HepG2 (cell line): ENCODE measurements around the gene KCNJ14. TPM values are rescaled to one million over a fixed set of nuclear protein-coding genes. Genes with fewer than 3 reads are reported as not detected.

Experiments
- ATAC-seq: fragments of 200-7000 bp; cut with Tn5 transposase; 3 replicates; pipeline ENCODE4 v1.9.1; 2020; ENCODE audit warnings: mild to moderate bottlenecking, moderate library complexity
- BruUV-seq: library from RNA; stranded (reverse); fragments of 400-500 nt; replicated peaks from 2 replicates; lab custom pipeline; 2021; lab: Mats Ljungman, UMichigan
- CTCF ChIA-PET: fragments of 300-600 bp; formaldehyde crosslinking; extraction: SDS; loops from one replicate; lab custom pipeline; 2021; ENCODE audit warnings: low total read pairs, inconsistent platforms, low intra/inter-chr PET ratio; lab: Yijun Ruan, JAX
- POLR2A ChIA-PET: fragments of 350-600 bp; sonication (Branson Sonifier 250); formaldehyde crosslinking; loops from one replicate; lab custom pipeline; 2020; ENCODE audit warnings: antibody characterized with exemption, inconsistent platforms; lab: Yijun Ruan, JAX
- DNase-seq: peaks from one replicate; pipeline ENCODE4 v3.0.0-alpha.2; 2015; ENCODE audit warnings: low spot score
- FAIRE-seq: peaks from 3 replicates; lab custom pipeline; 2011; peaks lifted over from hg19 to GRCh38; lab: Jason Lieb, UNC
- H2AFZ ChIP-seq: one replicate; pipeline ENCODE4 v1.6.1; 2011; ENCODE audit warnings: low read length, inconsistent platforms
- H3K27ac ChIP-seq: fragments of 300-600 bp; 3 replicates; pipeline ENCODE4 v1.8.0; 2011; ENCODE audit warnings: mixed run types, mild to moderate bottlenecking, mixed read lengths, low read length, inconsistent platforms; ENCODE audit not compliant: insufficient read depth; ENCODE audit errors: extremely low read length
- H3K27me3 ChIP-seq, 2 experiments: fragments of 200-600 bp in 1 of 2; 2 replicates in 1 of 2; 3 replicates in 1 of 2; pipeline versions ENCODE4 v1.6.0 to v1.8.0; 2011; ENCODE audit warnings: low read length in 2 of 2, mild to moderate bottlenecking in 2 of 2, moderate library complexity in 2 of 2, inconsistent platforms in 1 of 2; ENCODE audit not compliant: insufficient read depth in 2 of 2, control insufficient read depth in 1 of 2
- H3K36me3 ChIP-seq, 2 experiments: fragments of 200-600 bp in 1 of 2; replicated peaks in 1 of 2; 2 replicates in 1 of 2; 3 replicates in 1 of 2; pipeline versions ENCODE4 v1.5.1 to v1.8.0; 2011; ENCODE audit warnings: low read length in 2 of 2, inconsistent platforms in 1 of 2; ENCODE audit not compliant: insufficient read depth in 2 of 2, control insufficient read depth in 1 of 2
- H3K4me1 ChIP-seq: 2 replicates; pipeline ENCODE4 v1.5.1; 2012; ENCODE audit warnings: low read length, inconsistent platforms; ENCODE audit not compliant: insufficient read depth
- H3K4me2 ChIP-seq: 2 replicates; pipeline ENCODE4 v1.6.0; 2011; ENCODE audit warnings: low read depth, low read length, inconsistent platforms
- H3K4me3 ChIP-seq, 3 experiments: fragments of 200-600 bp in 1 of 3; sonication (generic), shearing (Covaris generic) in 1 of 3; replicated peaks in 1 of 3; 2 replicates each; pipeline ENCODE4 v1.5.1; 2011 to 2016; ENCODE audit warnings: low read length in 3 of 3, inconsistent platforms in 2 of 3, low read depth in 2 of 3, mild to moderate bottlenecking in 2 of 3, control low read depth in 1 of 3, mixed read lengths in 1 of 3; ENCODE audit not compliant: insufficient read depth in 1 of 3
- H3K79me2 ChIP-seq: one replicate; pipeline ENCODE4 v1.6.1; 2011; ENCODE audit warnings: low read length, inconsistent platforms; ENCODE audit not compliant: insufficient read depth
- H3K9ac ChIP-seq: 2 replicates; pipeline ENCODE4 v1.6.0; 2011; ENCODE audit warnings: mild to moderate bottlenecking, low read depth, low read length, inconsistent platforms; ENCODE audit not compliant: insufficient read depth
- H3K9me3 ChIP-seq: 2 replicates; pipeline ENCODE4 v1.5.1; 2012; ENCODE audit warnings: mild to moderate bottlenecking, low read length
- H4K20me1 ChIP-seq: 2 replicates; pipeline ENCODE4 v1.6.0; 2011; ENCODE audit warnings: inconsistent platforms, mild to moderate bottlenecking, low read length, moderate library complexity; ENCODE audit not compliant: insufficient read depth
- CCAR2 ChIP-seq: fragments of 200-400 bp; formaldehyde crosslinking; optimal IDR thresholded peaks from 2 replicates; pipeline ENCODE3; 2018; ENCODE audit warnings: low read depth, mild to moderate bottlenecking, low read length, moderate library complexity
- NFE2L2 ChIP-seq: fragments of 150-350 bp; IDR thresholded peaks from 2 replicates; pipeline ENCODE4 v1.6.1; 2014; ENCODE audit warnings: low read length
- NFIC ChIP-seq: IDR thresholded peaks from 2 replicates; pipeline ENCODE4 v1.6.1; 2012; ENCODE audit warnings: mild to moderate bottlenecking, low read length, inconsistent platforms
- NFKB2 ChIP-seq: sonication (generic); formaldehyde crosslinking; IDR thresholded peaks from 2 replicates; pipeline ENCODE4 v1.4.0; 2020; ENCODE audit warnings: missing genetic modification reagents, borderline replicate concordance
- ZNF350 ChIP-seq: sonication (generic); formaldehyde crosslinking; IDR thresholded peaks from 2 replicates; pipeline ENCODE4 v1.4.0; 2020; ENCODE audit warnings: mild to moderate bottlenecking, low read depth, missing genetic modification reagents, borderline replicate concordance
- ZNF432 ChIP-seq: sonication (generic); formaldehyde crosslinking; IDR thresholded peaks from 2 replicates; pipeline ENCODE4 v1.5.0; 2020; ENCODE audit warnings: missing genetic modification reagents, mild to moderate bottlenecking, borderline replicate concordance
- WGBS: methylation state at CpG from one replicate; pipeline ENCODE4 v1.1.6; 2017; ENCODE audit warnings: low lambda C conversion rate; 5-methylcytosine and 5-hydroxymethylcytosine counted together
- in situ Hi-C: cut with HindIII; loops from 2 replicates; pipeline ENCODE4 v1.10.0; 2017; ENCODE audit warnings: low pct_unique_long_range_greater_than_20kb; ENCODE audit not compliant: extremely low pct_ligation_motif_present
- intact Hi-C: fragments of 100-400 bp; cut with micrococcal nuclease; formaldehyde crosslinking; loops from one replicate; pipeline ENCODE4 v1.10.0; 2022; ENCODE audit not compliant: unreplicated experiment
- polyA plus RNA-seq, 8 experiments: library from polyadenylated mRNA; depleted of rRNA in 3 of 8; stranded (reverse) in 7 of 8; unstranded in 1 of 8; fragments of >200 nt; fragmentation: Illumina TruSeq in 4 of 8; extraction: Trizol in 4 of 8; gene quantifications; 2 replicates each; pipeline versions ENCODE4 v1.2.1 to v1.2.3, GENCODE V29; 2011 to 2016; ENCODE audit warnings: low read depth in 4 of 8, missing spikeins in 1 of 8, mixed read lengths in 1 of 8; ENCODE audit not compliant: insufficient read depth in 1 of 8
- total RNA-seq, 5 experiments: library from RNA; depleted of rRNA; stranded (reverse); fragments of >200 nt; fragmentation: Illumina TruSeq; extraction: Trizol; gene quantifications; 2 replicates each; pipeline ENCODE4 v1.2.3, GENCODE V29; 2016; ENCODE audit warnings: low read depth in 1 of 5
- TF ChIP-seq, protein P1 (sequence below): sonication (generic); formaldehyde crosslinking; IDR thresholded peaks from 2 replicates; pipeline ENCODE4 v1.4.0; 2020; ENCODE audit warnings: low read depth, missing genetic modification reagents
- TF ChIP-seq, protein P2 (sequence below): sonication (generic); formaldehyde crosslinking; IDR thresholded peaks from 2 replicates; pipeline ENCODE4 v1.5.1; 2020; ENCODE audit warnings: missing genetic modification reagents, mild to moderate bottlenecking, borderline replicate concordance
- TF ChIP-seq, protein P3 (sequence below): sonication (generic); formaldehyde crosslinking; IDR thresholded peaks from 2 replicates; pipeline ENCODE4 v1.9.0; 2022; ENCODE audit warnings: missing genetic modification reagents, mild to moderate bottlenecking, borderline replicate concordance

The KCNJ14 gene
- total and polyA plus RNA-seq, 2 of the 13 experiments (the other 11 are each of a cell fraction or from before 2014, with no cell fraction given), result 0.20 to 0.51 TPM

DNA sequence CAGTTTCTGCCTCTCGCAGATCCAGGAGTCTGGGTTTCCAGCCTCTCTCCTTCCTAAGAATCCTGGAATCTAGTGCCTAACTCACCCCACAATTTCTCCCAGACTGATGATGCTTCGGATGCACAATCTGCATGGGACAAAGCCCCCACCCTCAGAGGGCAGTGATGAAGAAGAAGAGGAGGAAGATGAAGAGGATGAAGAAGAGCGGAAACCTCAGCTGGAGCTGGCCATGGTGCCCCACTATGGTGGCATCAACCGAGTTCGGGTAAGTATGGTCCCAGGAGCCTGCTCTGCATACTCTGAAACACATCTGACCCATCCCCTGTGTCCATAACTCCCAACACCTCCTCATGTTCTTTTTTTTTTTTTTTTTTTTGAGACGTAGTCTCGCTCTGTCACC lies 8.8 kb upstream of the KCNJ14 start (continued):
- TF ChIP-seq, protein P1, sequence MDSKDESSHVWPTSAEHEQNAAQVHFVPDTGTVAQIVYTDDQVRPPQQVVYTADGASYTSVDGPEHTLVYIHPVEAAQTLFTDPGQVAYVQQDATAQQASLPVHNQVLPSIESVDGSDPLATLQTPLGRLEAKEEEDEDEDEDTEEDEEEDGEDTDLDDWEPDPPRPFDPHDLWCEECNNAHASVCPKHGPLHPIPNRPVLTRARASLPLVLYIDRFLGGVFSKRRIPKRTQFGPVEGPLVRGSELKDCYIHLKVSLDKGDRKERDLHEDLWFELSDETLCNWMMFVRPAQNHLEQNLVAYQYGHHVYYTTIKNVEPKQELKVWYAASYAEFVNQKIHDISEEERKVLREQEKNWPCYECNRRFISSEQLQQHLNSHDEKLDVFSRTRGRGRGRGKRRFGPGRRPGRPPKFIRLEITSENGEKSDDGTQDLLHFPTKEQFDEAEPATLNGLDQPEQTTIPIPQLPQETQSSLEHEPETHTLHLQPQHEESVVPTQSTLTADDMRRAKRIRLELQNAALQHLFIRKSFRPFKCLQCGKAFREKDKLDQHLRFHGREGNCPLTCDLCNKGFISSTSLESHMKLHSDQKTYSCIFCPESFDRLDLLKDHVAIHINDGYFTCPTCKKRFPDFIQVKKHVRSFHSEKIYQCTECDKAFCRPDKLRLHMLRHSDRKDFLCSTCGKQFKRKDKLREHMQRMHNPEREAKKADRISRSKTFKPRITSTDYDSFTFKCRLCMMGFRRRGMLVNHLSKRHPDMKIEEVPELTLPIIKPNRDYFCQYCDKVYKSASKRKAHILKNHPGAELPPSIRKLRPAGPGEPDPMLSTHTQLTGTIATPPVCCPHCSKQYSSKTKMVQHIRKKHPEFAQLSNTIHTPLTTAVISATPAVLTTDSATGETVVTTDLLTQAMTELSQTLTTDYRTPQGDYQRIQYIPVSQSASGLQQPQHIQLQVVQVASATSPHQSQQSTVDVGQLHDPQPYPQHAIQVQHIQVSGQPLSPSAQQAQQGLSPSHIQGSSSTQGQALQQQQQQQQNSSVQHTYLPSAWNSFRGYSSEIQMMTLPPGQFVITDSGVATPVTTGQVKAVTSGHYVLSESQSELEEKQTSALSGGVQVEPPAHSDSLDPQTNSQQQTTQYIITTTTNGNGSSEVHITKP (CRISPR knock-in tag), result no peak

DNA sequence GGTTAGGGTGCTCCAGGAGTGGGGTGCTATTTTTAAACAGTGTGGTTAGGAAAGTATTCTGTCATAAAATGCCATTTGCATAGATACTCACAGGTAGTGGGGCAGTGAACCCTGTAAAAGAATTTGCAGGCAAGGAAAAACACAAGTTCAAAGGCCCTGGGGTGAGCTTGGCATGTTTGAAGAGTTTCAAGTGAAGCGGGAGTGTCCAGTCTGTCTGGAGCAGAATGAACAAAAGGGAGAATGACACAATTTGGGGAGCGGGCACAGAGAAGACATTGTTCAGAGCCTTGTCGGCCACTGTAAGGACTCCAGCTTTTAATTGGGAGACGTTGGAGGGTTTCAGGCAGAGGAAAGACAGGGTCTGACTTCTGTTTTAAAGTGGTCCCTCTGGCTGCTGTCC lies 6.8 kb upstream of the KCNJ14 start:
- no TSS peak for BruUV-seq
- H4K20me1 ChIP-seq, result no peaks in the 10 kb centered on the region
- H3K79me2 ChIP-seq, result peaks cover 17% of the 10 kb centered on the region
- peaks cover 22% of the 10 kb centered on the region for H3K4me1 ChIP-seq
- FAIRE-seq (no peak), DNase-seq (no peak), ATAC-seq (no peak)
- TF ChIP-seq, protein P2, sequence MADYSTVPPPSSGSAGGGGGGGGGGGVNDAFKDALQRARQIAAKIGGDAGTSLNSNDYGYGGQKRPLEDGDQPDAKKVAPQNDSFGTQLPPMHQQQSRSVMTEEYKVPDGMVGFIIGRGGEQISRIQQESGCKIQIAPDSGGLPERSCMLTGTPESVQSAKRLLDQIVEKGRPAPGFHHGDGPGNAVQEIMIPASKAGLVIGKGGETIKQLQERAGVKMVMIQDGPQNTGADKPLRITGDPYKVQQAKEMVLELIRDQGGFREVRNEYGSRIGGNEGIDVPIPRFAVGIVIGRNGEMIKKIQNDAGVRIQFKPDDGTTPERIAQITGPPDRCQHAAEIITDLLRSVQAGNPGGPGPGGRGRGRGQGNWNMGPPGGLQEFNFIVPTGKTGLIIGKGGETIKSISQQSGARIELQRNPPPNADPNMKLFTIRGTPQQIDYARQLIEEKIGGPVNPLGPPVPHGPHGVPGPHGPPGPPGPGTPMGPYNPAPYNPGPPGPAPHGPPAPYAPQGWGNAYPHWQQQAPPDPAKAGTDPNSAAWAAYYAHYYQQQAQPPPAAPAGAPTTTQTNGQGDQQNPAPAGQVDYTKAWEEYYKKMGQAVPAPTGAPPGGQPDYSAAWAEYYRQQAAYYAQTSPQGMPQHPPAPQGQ, result no peak
- TF ChIP-seq CCAR2, result no peak
- TF ChIP-seq NFKB2 (CRISPR knock-in tag), result no peak
- TF ChIP-seq NFIC, result no peak
- TF ChIP-seq, protein P3, sequence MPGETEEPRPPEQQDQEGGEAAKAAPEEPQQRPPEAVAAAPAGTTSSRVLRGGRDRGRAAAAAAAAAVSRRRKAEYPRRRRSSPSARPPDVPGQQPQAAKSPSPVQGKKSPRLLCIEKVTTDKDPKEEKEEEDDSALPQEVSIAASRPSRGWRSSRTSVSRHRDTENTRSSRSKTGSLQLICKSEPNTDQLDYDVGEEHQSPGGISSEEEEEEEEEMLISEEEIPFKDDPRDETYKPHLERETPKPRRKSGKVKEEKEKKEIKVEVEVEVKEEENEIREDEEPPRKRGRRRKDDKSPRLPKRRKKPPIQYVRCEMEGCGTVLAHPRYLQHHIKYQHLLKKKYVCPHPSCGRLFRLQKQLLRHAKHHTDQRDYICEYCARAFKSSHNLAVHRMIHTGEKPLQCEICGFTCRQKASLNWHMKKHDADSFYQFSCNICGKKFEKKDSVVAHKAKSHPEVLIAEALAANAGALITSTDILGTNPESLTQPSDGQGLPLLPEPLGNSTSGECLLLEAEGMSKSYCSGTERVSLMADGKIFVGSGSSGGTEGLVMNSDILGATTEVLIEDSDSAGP (CRISPR knock-in tag), result no peak
- TF ChIP-seq ZNF432 (CRISPR knock-in tag), result no peak
- no peak for TF ChIP-seq ZNF350
- no peak for TF ChIP-seq NFE2L2
- intact Hi-C loops (loop anchor here (10.0 kb wide), 1 partner anchor 94 kb away; no protein-coding TSS in a partner anchor), in situ Hi-C loops (no loop called here)
- CTCF ChIA-PET, result no interaction called here
- POLR2A ChIA-PET, result no interaction called here
- no peaks in the 10 kb centered on the region for H3K9me3 ChIP-seq
- H3K27me3 ChIP-seq, result no peaks in the 10 kb centered on the region; a peak in 1 of 5 replicates
- H3K36me3 ChIP-seq, result peaks cover 27 to 60% of the 10 kb centered on the region in 2 experiments
- H3K27ac ChIP-seq, result no peak overlapping the region
- no peak overlapping the region for H3K9ac ChIP-seq
- WGBS, result 97% methylated on average over 4 of the region's 4 CpGs
- no peak overlapping the region for H3K4me3 ChIP-seq
- H2AFZ ChIP-seq, result no peak overlapping the region
- no peak overlapping the region for H3K4me2 ChIP-seq
